Bronchial epithelial cell (primary cell): Measurements from ENCODE around the gene SPATA12. TPM values are rescaled to one million over a fixed set of nuclear protein-coding genes. Genes with fewer than 3 reads are reported as not detected.
A peak's percentile ranks its signal among the peaks of the same experiment; 100 is the strongest.

Experiments used
- DNase-seq: peaks from one replicate; pipeline ENCODE4 v3.0.0-alpha.2; 2010; ENCODE audit warnings: low read depth
- FAIRE-seq: peaks from 2 replicates; lab custom pipeline; 2011; peaks lifted over from hg19 to GRCh38; lab: Jason Lieb, UNC
- H3K27me3 ChIP-seq: 2 replicates; pipeline ENCODE4 v1.5.1; 2011; ENCODE audit warnings: low read length; ENCODE audit not compliant: control insufficient read depth, insufficient read depth
- H3K36me3 ChIP-seq: 2 replicates; pipeline ENCODE4 v1.5.1; 2011; ENCODE audit warnings: low read length; ENCODE audit not compliant: control insufficient read depth, insufficient read depth
- H3K4me3 ChIP-seq: 2 replicates; pipeline ENCODE4 v1.5.1; 2011; ENCODE audit warnings: mild to moderate bottlenecking, low read depth, low read length, control low read depth
- CTCF ChIP-seq: IDR thresholded peaks from 2 replicates; pipeline ENCODE4 v1.5.1; 2011; ENCODE audit warnings: mild to moderate bottlenecking, moderate library complexity, low read length, control low read depth, inconsistent platforms; ENCODE audit not compliant: insufficient read depth, severe bottlenecking
- total RNA-seq: library from RNA; depleted of rRNA; stranded (reverse); fragments of >200 nt; gene quantifications from 2 replicates; pipeline ENCODE4 v1.2.1, GENCODE V29; 2014

The SPATA12 gene
- total RNA-seq, 1 donor from 2014 or later = not detected

- Histone ChIP-seq H3K36me3 (no peaks in the 10 kb centered on the region), H3K4me3 (no peak overlapping the region), H3K27me3 (no peaks in the 10 kb centered on the region)
- no peak for FAIRE-seq
- no peak for TF ChIP-seq CTCF
- no peak for DNase-seq
Observed at GRCh38 chr3:57091521-57092273, 31.2 kb downstream of the SPATA12 start.

- FAIRE-seq (peak; percentile 13), DNase-seq (no peak)
- H3K36me3 ChIP-seq = no peaks in the 10 kb centered on the region
- H3K4me3 ChIP-seq = no peak overlapping the region
- TF ChIP-seq CTCF = no peak
- H3K27me3 ChIP-seq = no peaks in the 10 kb centered on the region
Observed at GRCh38 chr3:57093489-57093888, 33.0 kb downstream of the SPATA12 start.

GRCh38 chr3:57093971-57094535 is 33.6 kb downstream of the SPATA12 start:
- no peaks in the 10 kb centered on the region for H3K27me3 ChIP-seq
- no peak for DNase-seq
- FAIRE-seq = no peak
- no peak for TF ChIP-seq CTCF
- no peak overlapping the region for H3K4me3 ChIP-seq
- H3K36me3 ChIP-seq = no peaks in the 10 kb centered on the region

GRCh38 chr3:57094575-57094974 is 34.1 kb downstream of the SPATA12 start:
- FAIRE-seq (no peak), DNase-seq (no peak)
- TF ChIP-seq CTCF = no peak
- no peaks in the 10 kb centered on the region for H3K36me3 ChIP-seq
- no peaks in the 10 kb centered on the region for H3K27me3 ChIP-seq
- H3K4me3 ChIP-seq = no peak overlapping the region

GRCh38 chr3:57095363-57095762 is 34.9 kb downstream of the SPATA12 start:
- DNase-seq (no peak), FAIRE-seq (no peak)
- H3K4me3 ChIP-seq = no peak overlapping the region
- H3K27me3 ChIP-seq = no peaks in the 10 kb centered on the region
- no peak for TF ChIP-seq CTCF
- H3K36me3 ChIP-seq = no peaks in the 10 kb centered on the region
